ENCODE data around the gene NSG1.

DNA sequence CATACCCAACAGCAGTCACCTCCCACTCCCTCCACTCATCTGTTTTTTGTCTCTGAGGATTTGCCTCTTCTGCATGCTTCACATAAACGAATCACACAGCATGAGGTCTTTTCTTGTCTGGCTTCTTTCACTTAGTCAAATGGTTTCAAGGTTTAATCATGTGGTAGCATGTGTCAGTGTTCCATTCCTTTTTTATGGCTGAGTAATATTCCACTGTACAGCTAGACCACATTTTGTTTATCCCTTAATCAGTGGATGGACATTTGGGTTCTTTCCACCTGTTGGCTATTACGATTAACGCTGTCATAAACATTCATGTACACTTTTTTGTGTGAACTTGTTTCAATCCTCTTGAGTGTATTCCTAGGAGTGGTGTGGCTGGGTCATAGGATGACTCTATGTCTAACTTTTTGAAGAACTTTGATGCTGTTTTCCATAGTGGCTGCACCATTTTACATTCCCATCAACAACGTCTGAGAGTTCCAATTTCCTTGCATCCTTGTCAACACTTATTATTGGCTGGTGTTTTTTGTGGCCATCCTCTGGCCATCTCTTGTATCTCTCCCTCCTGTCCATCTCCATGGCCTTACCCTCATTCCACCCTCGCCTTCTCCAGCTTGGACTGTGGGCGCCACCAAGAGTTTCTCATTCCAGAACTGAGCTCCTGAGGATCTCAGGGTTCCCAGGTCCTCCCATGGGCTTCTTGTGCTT, 12.4 kb upstream of the NSG1 start:
- no peak for TF ChIP-seq CTCF (conservative IDR thresholded peaks at IDR 0.05 in 1 of 2, IDR thresholded peaks at IDR 0.05 in 1 of 2; ENCODE audit: low read depth in 1 of 2, low read length in 2 of 2)
- no peak for TF ChIP-seq EZH2 (IDR thresholded peaks at IDR 0.05; ENCODE audit: low read length, missing control alignments)

Measured in fibroblast of lung (primary cell).